SK-N-SH treated with all-trans-retinoic acid at 6 μM for 48 hours (cell line): Measurements from ENCODE around the gene ADGRD2.

ENCODE experiments used
- ATAC-seq: fragments of 200-7000 bp; cut with Tn5 transposase; 3 replicates; pipeline ENCODE4 v1.9.1; 2020; ENCODE audit warnings: mild to moderate bottlenecking, moderate library complexity
- ARNTL ChIP-seq: fragments of 450-650 bp; formaldehyde crosslinking; IDR thresholded peaks from 2 replicates; pipeline ENCODE4 v1.5.0; 2020; ENCODE audit warnings: low read depth, mild to moderate bottlenecking, moderate library complexity, borderline replicate concordance
- BACH2 ChIP-seq: fragments of 250-450 bp; sonication (Bioruptor Pico); IDR thresholded peaks from 2 replicates; pipeline ENCODE4 v1.9.0; 2021; ENCODE audit warnings: mild to moderate bottlenecking, borderline replicate concordance
- CREB5 ChIP-seq: fragments of 250-450 bp; sonication (Bioruptor Pico); IDR thresholded peaks from 2 replicates; pipeline ENCODE4 v1.5.1; 2020; ENCODE audit warnings: low read depth, mild to moderate bottlenecking, moderate library complexity
- CSDC2 ChIP-seq: fragments of 250-450 bp; sonication (Bioruptor Pico); IDR thresholded peaks from 2 replicates; pipeline ENCODE4 v1.5.0; 2020; ENCODE audit warnings: mild to moderate bottlenecking, moderate library complexity
- CSRNP3 ChIP-seq: fragments of 250-450 bp; sonication (Bioruptor Pico); IDR thresholded peaks from 2 replicates; pipeline ENCODE4 v1.5.1; 2021; ENCODE audit warnings: mild to moderate bottlenecking, moderate library complexity
- ESRRG ChIP-seq: fragments of 250-450 bp; sonication (Bioruptor Pico); IDR thresholded peaks from 2 replicates; pipeline ENCODE4 v1.6.1; 2021; ENCODE audit warnings: mild to moderate bottlenecking
- OSR1 ChIP-seq: fragments of 250-450 bp; sonication (Bioruptor Pico); IDR thresholded peaks from 2 replicates; pipeline ENCODE4 v1.8.0; 2022; ENCODE audit warnings: moderate library complexity, mild to moderate bottlenecking, inconsistent platforms
- PATZ1 ChIP-seq: fragments of 250-450 bp; sonication (Bioruptor Pico); IDR thresholded peaks from 2 replicates; pipeline ENCODE4 v1.8.0; 2020; ENCODE audit warnings: mild to moderate bottlenecking, moderate library complexity, borderline replicate concordance
- RARB ChIP-seq: fragments of 250-450 bp; sonication (Bioruptor Pico); IDR thresholded peaks from 2 replicates; pipeline ENCODE4 v1.8.0; 2021; ENCODE audit warnings: mild to moderate bottlenecking, moderate library complexity
- SNAI2 ChIP-seq: fragments of 250-450 bp; sonication (Bioruptor Pico); IDR thresholded peaks from 2 replicates; pipeline ENCODE4 v1.5.0; 2020; ENCODE audit warnings: mild to moderate bottlenecking, moderate library complexity
- TCF4 ChIP-seq: fragments of 250-450 bp; sonication (Bioruptor Pico); IDR thresholded peaks from 2 replicates; pipeline ENCODE4 v1.8.0; 2021; ENCODE audit warnings: mild to moderate bottlenecking, moderate library complexity, borderline replicate concordance
- TOX ChIP-seq: fragments of 250-450 bp; sonication (Bioruptor Pico); IDR thresholded peaks from 2 replicates; pipeline ENCODE4 v1.8.0; 2021; ENCODE audit warnings: mild to moderate bottlenecking, moderate library complexity, borderline replicate concordance
- TSHZ2 ChIP-seq: fragments of 250-450 bp; sonication (Bioruptor Pico); IDR thresholded peaks from 2 replicates; pipeline ENCODE4 v1.5.0; 2020; ENCODE audit warnings: mild to moderate bottlenecking, moderate library complexity
- ZC3H10 ChIP-seq: fragments of 250-450 bp; sonication (Bioruptor Pico); IDR thresholded peaks from 2 replicates; pipeline ENCODE4 v1.5.1; 2021; ENCODE audit warnings: mild to moderate bottlenecking, moderate library complexity
- ZFP3 ChIP-seq: fragments of 250-450 bp; sonication (Bioruptor Pico); IDR thresholded peaks from 2 replicates; pipeline ENCODE4 v1.5.0; 2020; ENCODE audit warnings: mild to moderate bottlenecking, moderate library complexity
- ZFP30 ChIP-seq: fragments of 450-650 bp; formaldehyde crosslinking; IDR thresholded peaks from 2 replicates; pipeline ENCODE4 v1.5.0; 2022; ENCODE audit warnings: mild to moderate bottlenecking, moderate library complexity
- ZNF70 ChIP-seq: fragments of 450-650 bp; formaldehyde crosslinking; IDR thresholded peaks from 2 replicates; pipeline ENCODE4 v1.5.0; 2020; ENCODE audit warnings: mild to moderate bottlenecking, moderate library complexity
- ZNF8 ChIP-seq: fragments of 450-650 bp; formaldehyde crosslinking; IDR thresholded peaks from 2 replicates; pipeline ENCODE4 v1.5.0; 2020; ENCODE audit warnings: mild to moderate bottlenecking, moderate library complexity

ADGRD2 gene

GRCh38 chr9:124482431-124483031 lies 32.3 kb downstream of the ADGRD2 start:
- TF ChIP-seq PATZ1 (CRISPR knock-in tag) (no peak), ZFP30 (CRISPR knock-in tag) (no peak), TCF4 (no peak), RARB (no peak), ZC3H10 (no peak), TOX (no peak), ZNF70 (CRISPR knock-in tag) (no peak), OSR1 (CRISPR knock-in tag) (no peak), BACH2 (CRISPR knock-in tag) (no peak), TSHZ2 (CRISPR knock-in tag) (no peak), CREB5 (CRISPR knock-in tag) (no peak)
- no peak for ATAC-seq

- ATAC-seq = no peak
- TF ChIP-seq PATZ1 (CRISPR knock-in tag) (no peak), ARNTL (CRISPR knock-in tag) (no peak), TOX (no peak), TSHZ2 (CRISPR knock-in tag) (no peak), ESRRG (CRISPR knock-in tag) (no peak), ZNF8 (CRISPR knock-in tag) (no peak), ZFP3 (CRISPR knock-in tag) (no peak), OSR1 (CRISPR knock-in tag) (no peak), TCF4 (no peak), CREB5 (CRISPR knock-in tag) (no peak), CSDC2 (CRISPR knock-in tag) (no peak), CSRNP3 (CRISPR knock-in tag) (no peak), SNAI2 (no peak)
Measured at GRCh38 chr9:124483481-124483880, 33.2 kb downstream of the ADGRD2 start.
